Transverse colon (tissue), 1 donor: ENCODE measurements around the gene NLRX1.

Experiments used
- EP300 ChIP-seq: sonication (generic); formaldehyde crosslinking; IDR thresholded peaks from one replicate; pipeline ENCODE4 v1.6.1; 2017; ENCODE audit warnings: antibody characterized with exemption, low read depth
- POLR2A ChIP-seq: fragments of 450-650 bp; IDR thresholded peaks from one replicate; pipeline ENCODE4 v1.6.1; 2016; ENCODE audit warnings: antibody characterized with exemption, mild to moderate bottlenecking, moderate library complexity

DNA sequence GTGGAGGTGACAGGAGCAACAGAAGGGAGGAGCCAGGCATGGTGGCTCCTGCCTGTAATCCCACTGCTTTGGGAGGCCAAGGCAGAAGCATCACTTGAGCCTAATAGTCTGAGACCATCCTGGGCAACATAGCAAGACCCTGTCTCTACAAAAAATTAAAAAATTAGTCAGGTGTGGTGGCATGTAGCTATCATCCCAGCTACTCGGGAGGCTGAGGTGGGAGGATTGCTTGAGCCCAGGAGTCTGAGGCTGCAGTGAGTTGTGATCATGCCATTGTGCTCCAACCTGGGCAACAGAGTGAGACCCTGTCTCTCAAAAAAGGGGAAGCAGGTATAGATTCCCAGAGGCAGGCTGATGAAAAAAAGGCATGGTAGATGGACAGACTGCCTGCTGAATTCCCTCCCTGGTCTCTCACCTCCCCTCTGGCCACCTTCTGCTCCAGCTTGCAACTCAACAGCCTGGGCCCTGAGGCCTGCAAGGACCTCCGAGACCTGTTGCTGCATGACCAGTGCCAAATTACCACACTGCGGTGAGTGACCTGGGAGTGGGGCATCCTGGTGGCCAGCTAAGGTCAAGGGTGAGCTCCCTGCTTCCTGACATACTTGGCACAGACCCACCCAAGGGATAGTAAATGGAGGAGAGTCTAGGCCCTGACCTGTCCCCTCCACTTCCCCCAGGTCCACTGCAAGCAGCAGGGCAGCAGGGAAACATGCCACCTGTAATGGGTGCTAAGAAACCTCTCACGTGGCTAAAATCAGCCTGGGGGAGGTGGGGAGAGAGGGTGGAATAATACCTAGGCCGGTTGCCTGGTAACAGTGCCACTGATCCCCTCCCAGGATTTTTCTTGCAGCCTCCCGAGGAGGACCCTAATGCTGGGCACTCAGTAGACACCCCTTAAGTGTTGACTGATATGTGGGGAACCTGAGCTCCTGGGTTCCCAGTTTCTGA, 12.5 kb downstream of the NLRX1 start:
- TF ChIP-seq POLR2A: no peak
- TF ChIP-seq EP300: no peak
